ENCODE results near the gene OGDH.

OGDH gene

DNA sequence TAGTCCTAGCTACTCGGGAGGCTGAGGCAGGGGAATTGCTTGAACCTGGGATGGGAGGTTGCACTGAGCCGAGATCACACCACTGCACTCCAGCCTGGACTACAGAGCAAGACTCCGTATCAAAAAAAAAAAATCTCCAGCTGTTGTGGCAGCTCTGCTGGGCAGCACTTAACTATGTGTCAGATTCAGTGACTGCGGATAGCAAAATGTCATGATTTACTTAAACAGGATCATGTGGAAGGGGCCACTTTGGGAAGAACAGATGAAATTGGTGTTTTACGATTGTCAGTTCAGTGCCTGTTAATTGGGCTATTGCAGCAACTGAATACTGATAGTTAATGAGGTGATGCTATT is 15.3 kb downstream of the OGDH start:
- no peak for DNase-seq

- DNase-seq = peak; percentile 90
These were observed 16.1 kb downstream of the OGDH start for GRCh38 chr7:44622342-44623151.

DNA sequence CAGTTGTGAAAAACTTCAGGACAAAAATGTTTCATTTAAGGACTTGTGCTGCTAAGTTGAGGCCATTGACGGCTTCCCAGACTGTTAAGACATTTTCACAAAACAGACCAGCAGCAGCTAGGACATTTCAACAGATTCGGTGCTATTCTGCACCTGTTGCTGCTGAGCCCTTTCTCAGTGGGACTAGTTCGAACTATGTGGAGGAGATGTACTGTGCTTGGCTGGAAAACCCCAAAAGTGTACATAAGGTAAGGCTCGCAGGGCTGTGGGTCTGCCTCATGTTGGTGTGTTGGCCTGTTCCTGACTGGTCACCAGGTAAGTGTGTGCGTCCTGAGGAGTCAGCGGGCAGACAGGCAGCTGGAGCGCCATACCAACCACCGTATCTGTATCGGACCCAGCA is 17.9 kb downstream of the OGDH start:
- DNase-seq = no peak

GRCh38 chr7:44625526-44626471 is 19.4 kb downstream of the OGDH start:
- DNase-seq = no peak

DNA sequence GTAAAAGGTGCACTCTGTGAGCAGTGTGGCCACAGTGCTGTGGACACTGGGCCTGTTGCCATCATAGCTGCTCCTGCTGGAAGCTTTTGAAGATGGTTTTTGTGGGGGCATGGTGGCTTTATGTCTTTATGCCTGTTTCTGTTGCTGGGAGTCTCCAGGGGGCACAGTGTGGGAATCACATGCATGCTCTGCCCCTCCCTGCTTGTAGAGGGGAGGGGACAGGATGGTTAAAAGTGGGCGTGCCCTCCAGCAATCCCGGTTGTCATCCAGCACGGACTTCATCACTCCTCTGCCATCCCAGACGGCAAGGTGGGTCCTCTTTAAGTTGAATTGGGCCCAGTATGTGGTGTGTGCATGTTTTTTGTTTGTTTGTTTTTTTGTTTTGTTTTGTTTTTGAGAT is 20.2 kb downstream of the OGDH start:
- DNase-seq = no peak

DNA sequence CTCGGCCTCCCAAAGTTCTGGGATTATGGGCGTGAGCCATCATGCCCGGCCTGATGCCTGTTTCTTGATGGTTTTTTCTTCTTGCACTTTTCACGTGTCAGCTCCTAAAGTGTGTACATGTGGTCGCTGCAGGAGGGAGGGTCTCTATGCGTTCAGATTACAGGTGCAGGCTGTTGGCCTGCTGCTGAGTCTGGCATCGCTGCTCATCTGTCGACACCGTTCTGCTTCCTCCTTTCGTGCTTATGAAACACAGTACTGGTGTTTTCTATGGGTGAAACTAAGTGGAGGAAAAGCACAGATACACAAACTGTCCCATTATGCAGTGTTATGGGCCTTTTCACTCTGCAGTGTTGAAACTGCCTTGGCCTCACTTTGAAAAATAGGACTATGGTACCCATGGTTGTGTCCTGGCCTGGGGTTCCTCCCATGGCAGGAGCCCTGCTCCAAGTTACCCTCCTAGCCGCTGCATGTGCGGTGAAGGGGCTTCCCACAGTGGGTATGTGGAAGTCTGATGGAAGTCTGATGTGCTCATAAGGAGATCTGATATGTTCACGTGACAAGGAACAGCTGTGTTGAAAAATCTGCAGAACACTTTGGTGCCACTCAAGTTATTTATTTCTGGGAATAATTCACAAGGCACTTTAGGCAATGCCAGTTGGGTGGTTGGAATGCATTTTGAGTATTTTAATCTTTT is 23.5 kb downstream of the OGDH start:
- DNase-seq = peak; percentile 68

DNA sequence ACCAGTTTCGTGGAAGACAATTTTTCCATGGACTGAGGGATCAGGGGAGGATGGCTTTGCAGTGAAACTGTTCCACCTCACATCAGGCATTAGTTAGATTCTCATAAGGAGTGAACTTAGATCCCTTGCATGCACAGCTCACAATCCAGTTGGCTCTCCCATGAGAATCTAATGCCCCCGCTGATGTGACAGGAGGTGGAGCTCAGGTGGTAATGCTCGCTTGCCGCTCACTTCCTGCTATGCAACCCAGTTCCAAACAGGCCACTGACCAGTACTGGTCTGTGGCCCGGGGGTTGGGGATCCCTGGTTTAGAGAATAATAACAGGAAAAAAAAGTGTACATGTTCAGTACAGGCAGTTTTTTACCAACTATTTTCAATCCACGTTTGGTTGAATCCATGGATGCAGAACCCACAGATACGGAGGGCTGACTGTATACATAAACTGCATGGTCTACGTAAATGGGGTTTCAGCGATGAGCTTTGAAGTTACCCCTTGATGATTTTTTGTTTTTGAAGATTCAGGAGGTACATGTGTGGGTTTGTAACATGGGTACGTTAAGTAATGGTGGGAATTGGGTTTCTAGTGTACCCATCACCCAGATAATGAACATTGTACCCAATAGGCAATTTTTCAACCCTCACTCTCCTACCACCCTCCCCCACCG is 24.5 kb downstream of the OGDH start:
- no peak for DNase-seq

- peak; percentile 36 for DNase-seq
These were observed 25.2 kb downstream of the OGDH start for GRCh38 chr7:44631458-44632115.

DNA sequence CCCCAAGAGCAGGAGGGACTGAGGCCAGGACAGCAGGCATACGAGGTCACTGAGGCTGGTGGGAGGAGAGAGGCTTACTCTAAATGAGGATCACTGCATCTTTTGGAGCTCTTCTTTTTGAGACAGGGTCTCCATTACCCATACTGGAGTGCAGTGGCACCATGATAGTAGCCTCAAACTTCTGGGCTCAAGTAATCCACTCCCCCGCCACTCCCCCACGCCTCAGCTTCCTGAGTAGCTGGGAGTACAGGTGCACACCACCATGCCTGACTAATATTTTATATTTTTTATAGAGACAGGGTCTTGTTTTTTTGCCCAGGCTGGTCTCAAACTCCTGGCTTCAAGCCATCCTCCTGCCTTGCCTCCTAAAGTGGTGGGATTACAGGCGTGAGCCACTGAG is 25.8 kb downstream of the OGDH start:
- no peak for DNase-seq

DNA sequence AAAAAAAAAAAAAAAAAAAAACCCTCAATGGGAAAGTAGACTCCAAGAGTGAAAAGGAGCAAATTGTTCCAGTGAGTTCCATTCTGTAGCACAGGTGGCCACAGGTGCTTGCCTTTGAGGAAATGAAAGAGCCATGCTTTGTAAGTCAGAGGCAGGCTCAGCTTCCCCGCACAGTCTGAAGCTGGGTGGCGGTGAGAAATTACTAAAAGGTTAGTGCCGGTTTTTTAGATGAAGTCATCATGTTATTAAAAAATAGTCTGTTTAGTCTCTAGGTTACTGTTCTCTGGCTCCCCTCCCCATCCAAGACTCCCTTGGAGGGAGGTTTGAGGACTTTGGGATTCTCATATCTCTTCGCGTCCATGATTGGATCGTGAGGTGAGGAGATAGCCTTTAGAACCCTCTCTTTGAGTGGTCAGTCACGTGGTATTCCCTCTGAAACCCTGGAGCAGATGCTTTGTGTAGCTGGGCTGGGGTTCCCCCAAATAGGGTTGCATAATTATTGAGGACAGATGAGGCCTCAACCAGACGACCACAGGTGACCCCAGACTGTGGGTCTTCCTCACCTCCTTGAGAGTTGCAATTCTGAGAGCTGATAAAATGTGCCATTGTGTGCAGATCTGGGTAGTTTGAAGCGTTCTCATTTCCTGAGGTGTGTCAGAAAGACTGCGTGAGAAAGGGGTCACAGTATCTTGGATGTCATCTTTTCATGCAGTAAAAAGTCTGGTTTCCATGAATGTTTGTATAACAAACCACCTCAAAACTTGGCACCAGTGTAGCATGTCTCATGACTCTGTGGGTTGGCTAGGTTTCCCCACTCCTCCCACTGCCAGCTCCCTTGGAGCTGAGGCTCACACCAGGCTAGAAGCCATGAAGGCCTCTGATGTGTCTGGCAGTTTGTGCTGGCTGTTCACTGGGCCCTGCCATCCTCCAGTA is 27.1 kb downstream of the OGDH start:
- peak; percentile 65 for DNase-seq

DNA sequence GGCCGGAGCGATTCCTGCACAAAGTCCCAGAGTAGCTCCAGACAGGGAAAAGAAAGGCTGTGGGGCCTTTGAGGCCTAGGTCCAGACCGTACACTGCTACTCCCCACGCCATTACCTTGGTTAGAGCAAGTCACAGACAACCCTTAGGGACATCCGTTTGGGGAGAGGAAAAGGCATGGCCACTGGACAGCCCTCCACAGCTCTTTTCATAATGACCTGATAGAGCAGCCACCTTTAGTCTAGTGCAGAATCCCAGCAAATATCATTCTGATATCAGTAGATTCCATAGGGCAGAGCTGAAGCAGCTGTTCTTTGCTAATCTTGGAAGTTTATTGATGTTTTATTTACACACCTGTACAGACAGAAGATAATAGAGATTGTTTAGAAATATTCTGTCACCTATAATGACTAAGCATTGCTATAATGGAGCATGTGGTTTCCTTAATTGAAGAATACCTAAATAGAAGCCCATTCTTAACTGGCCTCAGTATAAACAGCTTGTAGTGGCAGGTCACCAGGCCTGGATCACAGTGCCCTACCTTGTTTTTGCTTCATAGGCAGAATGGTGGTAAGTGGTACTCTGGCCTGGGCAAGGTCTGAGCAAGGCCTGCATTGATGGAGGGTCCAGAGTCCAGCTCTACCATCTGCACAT is 27.9 kb downstream of the OGDH start:
- DNase-seq = no peak

DNA sequence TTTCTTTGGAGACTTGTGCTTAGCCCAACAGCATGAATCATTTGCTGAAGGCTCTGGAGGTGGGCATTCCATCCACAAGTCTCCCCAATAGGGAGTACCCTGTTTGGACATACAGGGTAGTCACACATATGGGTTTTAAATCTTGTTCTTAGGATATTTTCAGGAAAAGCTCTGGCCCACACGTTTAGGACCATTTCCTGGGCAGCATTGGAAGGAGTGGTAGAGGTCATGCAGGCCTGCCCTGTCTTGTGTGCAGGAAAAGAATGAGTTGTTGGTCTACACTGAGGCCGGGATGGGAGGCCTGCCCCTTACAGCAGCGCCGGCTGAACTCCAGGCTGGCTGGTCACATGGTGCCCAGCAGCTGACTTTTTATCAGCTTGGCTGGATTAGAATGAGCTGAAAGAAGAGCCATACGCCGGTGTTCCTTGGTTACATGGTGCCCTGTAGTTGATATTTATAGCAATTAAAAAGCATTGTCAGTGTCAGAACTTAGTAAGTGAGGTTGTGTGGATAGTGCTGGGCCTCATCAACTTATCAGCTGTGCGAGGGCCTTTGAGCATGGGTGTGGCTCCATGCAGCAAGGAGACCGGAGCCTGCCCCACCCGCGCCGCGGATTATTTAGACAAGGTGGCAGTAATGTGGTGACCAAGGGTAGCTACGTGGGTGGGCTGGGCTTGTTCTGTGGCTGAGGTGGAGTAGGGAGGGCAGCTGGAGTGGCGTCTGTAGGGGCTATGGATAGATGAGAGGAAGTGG is 28.6 kb downstream of the OGDH start:
- DNase-seq = no peak

DNA sequence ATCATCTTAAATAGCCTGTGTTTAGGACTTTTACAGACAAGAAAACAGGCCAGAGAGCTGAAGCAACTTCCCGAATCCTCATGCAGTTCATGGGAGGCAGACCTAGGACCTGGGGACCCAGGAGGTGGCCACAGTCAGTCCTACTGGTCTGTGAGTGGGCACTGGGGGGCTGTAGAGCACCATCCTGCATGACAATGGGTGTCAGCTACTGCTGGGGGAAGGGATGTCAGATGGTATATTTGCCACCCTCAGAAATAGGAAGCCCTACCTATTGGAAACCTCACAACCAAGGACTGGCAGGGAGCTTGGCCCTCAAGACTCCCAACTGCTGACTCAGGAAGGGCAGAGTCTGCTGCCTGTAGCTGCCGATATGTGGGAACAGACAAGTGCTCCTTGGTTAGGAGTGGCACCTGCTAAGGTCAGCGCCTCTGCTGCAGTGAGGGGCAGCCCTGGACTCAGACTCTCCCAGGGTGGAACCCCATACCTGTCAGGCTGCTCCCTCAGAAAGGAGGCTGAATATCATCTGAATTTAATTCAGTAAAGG is 29.7 kb downstream of the OGDH start:
- DNase-seq = no peak

DNA sequence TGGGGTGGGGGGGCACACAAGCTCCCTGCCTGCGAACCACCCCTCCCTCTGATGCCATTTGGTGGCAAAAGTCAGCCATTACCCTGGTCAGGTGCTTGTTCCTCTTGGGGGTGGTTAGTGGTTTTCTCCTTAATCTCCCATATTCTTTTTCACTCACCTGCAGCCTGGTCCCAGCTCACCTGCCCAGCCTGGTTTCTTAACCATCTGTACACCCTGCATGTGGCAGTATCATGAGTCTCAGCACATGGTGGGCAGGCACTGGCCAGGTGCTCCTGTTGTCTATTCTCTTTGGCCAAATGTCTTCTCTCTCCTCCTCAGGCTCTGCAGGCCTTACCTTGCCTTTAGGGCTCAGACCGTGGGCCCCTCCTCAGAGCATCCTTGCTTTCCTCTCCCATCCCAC is 30.5 kb downstream of the OGDH start:
- DNase-seq = no peak

DNA sequence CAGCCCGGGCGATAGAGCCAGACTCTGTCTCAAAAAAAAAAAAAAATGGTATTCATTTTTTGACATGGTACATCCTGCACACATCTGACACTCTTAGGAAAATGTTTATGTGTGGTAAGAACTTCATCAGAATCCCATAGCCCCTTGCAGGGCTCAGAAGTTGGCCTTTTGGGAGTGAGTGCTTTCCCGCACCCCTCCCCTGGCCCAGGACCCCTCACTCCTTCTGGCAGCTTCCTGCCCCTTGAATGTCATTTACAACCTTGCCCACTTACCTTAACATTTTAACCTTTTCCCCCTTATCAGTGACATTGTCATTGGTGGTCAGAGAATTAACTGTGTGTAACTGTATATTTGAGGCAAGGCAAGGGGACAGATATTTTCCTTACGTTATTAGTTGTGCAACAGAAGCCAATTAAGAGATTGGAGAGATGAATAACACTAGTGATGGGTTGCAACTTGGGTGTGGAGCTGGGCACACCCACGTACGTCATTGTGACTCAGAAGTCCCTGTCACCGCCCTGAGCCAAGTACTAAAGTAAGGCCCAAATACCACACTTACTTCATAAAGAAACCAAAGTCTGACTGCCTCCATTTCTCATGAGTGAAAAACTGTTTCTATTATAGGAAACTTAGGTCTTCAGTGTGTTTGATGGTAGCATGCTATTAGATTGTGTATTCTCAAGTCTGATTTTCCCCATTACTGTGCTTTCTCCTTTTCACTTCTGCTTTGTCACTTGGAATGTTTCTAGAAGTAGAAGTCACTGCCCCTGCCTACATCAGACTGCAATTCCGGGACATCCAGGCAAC is 31.6 kb downstream of the OGDH start:
- DNase-seq = peak; percentile 98

DNA sequence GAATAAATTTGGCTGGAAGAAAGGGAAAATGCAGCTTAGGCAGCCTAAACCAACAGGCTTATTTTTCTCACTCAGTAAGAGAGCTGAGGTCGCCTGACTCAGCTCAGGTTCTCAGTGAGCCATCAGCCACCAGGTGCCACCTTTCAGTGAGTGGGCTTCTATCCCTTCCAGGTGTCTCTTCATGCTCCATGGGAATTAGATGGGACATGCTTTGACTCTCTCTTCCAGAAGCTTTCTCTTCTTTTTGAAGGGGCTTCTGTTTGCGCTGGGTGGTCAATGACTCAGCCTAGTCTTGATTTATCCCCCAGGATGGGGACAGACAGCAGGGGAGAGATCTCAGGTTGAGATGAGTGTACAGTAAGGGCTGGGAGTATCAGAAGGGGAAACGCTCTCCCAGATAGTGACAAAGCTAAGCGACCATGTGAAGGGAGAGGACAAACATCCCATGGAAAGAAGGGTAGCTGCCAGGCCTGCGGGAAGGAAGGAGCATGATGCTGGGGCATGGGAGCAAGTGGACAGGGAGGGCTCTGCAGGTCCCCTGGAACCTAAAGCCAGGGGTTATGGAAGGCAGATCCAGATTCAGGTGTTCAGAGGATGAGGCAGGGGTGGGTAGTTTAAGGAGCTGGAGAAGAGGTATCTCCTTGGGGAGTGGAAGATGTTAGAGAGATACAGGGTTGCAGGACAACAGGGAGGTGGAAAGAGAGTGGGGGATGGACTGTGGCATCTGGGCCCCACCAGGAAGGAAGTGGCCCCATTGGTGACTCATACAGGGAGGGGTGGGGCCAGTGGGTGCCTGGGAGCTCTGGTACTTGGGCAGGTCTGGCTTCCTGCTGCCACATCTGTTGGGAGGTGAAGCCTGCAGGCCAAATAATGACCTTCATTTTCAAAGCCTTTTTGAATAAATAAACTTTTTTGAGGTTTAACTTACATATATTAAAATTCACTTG is 32.5 kb downstream of the OGDH start:
- peak; percentile 91 for DNase-seq

- peak; percentile 43 for DNase-seq
These were observed 33.4 kb downstream of the OGDH start for GRCh38 chr7:44639671-44640321.

Data from inflammatory macrophage treated with lipopolysaccharide for 4 hours (primary cell).